ENCODE results near the gene POSTN.
"Not testable (repeated sequence)": the region's sequence is repeated elsewhere in the genome, so short reads cannot be mapped to it uniquely, and the experiment has no call there.

POSTN gene

DNA sequence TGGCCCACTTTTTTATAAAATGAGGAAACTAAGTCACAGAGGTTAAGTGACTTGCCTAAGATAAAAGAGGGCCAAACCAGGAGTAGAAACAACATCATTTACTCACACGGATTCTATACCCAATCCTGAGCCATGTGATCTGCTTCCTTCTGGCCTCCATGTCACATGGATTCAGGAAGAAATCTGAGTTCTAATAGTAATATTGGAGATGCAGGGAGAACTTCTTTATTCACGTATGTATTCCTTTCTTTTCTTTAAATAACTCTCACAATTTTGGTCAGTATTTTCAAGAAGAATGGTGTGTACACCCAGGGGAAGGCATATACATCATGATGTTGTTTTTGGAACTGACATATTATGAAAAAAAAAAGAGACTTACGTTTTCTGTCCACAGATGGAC lies 1.8 kb downstream of the POSTN start:
- no peak for DNase-seq (ENCODE audit: low read depth in 2 of 2)

GRCh38 chr13:37595162-37595561 lies 3.4 kb downstream of the POSTN start:
- peak in 1 of 2 experiments; percentile 18 for DNase-seq (ENCODE audit: low read depth in 2 of 2)

- DNase-seq (ENCODE audit: low read depth in 2 of 2): no peak
Observed at GRCh38 chr13:37594550-37594949, 4.0 kb downstream of the POSTN start.

DNA sequence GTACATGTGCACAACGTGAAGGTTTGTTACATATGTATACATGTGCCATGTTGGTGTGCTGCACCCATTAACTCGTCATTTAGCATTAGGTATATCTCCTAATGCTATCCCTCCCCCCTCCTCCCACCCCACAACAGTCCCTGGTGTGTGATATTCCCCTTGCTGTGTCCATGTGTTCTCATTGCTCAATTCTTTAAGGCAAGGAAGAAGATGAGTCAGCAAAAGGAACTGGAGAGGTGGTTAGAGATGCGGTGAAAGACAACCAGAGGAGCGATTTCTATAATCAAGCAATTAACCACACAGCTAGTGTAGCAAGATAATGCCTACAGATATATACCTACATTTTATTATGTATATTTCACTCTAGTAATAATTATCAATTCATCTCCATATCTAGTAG lies 9.2 kb downstream of the POSTN start:
- DNase-seq (ENCODE audit: low read depth in 2 of 2): peak in 1 of 2 experiments; percentile 20

- DNase-seq (ENCODE audit: low read depth in 2 of 2): no peak
Observed at GRCh38 chr13:37587236-37587635, 11.3 kb downstream of the POSTN start.

- DNase-seq (ENCODE audit: low read depth in 2 of 2): no peak
Observed at GRCh38 chr13:37586164-37586563, 12.4 kb downstream of the POSTN start.

DNA sequence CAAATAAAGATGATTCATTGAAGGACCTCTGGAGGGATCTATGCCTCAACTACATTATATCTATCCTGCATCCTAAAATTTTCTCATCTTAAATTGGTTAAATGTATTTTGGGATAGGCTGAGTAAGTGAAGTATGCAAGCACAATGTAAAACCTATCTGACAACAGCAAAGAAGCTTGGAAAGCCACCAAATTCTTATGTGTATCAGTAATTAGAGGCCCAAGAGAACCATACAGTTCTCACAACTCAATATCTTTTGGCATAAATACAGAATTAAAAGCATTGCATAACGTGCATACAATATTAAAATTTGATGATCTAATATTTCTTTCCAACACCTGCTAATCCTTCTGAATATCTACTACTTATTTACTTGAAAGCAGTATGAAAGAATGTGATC lies 13.0 kb downstream of the POSTN start:
- no peak for DNase-seq (ENCODE audit: low read depth in 2 of 2)

DNA sequence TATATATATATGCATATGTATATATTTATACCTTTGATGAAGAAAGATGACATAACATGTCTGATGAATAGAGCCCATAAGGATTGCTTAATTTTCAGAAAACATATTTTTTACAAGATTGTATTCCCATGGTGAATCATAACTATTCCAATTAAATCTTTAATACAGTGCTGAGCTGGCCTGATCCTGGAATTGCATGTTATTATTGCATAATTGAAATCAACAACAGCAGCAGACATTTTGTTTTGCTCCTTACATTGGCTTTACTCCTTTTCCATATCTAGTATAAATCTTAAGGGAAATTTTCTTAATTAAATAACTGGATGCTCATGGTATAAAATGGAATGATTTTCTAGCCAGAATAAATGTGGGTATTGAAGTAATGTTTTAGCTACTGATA lies 22.0 kb downstream of the POSTN start:
- DNase-seq (ENCODE audit: low read depth in 2 of 2): no peak

DNA sequence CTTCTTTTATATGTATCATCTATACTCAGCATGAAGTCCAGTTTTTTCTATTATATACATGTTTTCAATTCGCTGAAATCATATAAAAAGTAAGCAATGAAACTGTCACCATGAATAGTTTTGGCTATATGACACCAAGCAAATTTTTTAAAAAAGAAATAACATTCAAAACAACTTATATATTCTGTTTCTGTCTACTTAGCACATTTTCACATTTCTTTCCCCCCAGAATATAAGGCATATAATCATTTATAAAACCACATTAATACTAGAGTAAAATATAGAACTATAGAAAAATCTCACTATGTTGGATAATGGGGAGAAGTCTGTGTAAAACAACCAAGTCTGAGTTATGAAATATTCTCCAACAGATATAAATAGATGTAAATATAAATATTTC lies 33.1 kb downstream of the POSTN start:
- no peak for DNase-seq (ENCODE audit: low read depth in 2 of 2)

DNA sequence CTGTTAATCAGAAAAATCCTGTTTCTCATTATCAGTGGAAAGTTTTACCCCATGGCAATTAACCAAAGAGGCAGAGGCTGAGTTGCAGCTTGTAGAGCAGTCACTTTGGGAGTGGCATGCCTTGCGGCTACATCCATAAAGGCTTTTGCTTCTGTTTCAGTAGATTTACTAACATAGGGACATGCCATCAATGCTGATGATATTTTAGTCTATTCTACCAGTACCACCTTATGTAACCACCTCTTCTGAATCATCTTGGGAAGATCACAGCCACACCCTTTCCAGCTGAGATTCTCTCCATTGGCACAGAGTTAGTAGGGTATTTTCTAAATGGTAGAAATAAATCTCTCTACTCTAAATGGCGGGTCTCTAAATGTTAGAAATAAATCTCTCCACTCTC lies 37.5 kb downstream of the POSTN start:
- DNase-seq (ENCODE audit: low read depth in 2 of 2): no peak

- DNase-seq (ENCODE audit: low read depth in 2 of 2): no peak
Observed at GRCh38 chr13:37560526-37560925, 38.0 kb downstream of the POSTN start.

DNA sequence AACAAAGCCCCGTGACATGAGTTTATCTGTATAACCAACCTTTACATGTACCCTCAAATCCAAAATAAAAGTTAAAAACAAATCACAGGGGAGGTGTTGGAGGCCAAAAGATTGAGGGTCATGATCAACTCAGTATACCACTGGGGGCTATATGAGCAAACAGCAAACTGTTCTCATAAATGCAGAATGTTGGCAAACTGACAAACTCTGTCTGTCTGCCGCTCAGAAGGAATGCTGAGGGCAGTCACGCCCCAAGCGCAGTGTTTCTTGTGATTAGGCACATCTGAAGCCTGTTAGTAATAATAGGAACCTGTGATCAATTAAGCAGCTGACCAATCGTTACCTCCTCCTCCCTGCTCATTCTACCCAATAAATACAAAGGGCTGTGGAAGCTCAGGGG lies 39.8 kb downstream of the POSTN start:
- DNase-seq (ENCODE audit: low read depth in 2 of 2): not testable (repeated sequence)

DNA sequence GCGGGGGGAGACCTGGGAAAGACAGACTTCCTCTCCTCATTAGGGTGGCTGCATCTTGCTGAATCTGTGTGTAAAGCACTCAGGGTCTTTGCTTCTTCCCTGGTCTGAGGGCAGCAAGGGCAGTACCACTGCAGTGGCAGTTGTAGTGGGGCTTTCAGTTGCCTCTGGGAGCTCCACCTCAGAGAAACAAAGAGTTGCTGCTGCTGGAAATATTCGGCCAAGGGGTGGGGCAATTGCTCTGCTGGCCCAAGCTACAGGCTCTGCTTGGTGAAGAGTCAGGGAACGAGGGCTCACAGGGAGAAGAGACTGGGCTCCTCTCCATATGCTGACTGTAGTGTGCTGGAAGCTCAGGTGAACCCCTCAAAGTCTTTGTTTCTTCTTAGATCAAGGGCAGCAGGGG lies 52.5 kb downstream of the POSTN start:
- no peak for DNase-seq (ENCODE audit: low read depth in 2 of 2)

DNA sequence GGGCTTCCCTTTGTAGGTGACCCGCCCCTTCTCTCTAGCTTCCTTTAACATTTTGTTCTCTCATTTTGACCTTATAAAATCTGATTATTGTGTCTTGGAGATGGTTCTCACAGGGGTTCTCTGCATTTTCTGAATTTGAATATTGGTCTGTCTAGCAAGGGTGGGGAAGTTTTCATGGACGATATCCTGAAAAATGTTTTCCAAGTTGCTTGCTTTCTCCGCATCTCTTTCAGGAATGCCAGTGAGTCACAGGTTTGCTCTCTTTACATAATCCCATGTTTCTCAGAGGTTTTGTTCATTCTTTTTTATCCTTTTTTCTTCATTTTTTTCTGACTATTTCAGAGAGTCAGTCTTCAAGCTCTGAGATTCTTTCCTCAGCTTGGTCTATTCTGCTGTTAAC lies 53.6 kb downstream of the POSTN start:
- DNase-seq (ENCODE audit: low read depth in 2 of 2): no peak

DNA sequence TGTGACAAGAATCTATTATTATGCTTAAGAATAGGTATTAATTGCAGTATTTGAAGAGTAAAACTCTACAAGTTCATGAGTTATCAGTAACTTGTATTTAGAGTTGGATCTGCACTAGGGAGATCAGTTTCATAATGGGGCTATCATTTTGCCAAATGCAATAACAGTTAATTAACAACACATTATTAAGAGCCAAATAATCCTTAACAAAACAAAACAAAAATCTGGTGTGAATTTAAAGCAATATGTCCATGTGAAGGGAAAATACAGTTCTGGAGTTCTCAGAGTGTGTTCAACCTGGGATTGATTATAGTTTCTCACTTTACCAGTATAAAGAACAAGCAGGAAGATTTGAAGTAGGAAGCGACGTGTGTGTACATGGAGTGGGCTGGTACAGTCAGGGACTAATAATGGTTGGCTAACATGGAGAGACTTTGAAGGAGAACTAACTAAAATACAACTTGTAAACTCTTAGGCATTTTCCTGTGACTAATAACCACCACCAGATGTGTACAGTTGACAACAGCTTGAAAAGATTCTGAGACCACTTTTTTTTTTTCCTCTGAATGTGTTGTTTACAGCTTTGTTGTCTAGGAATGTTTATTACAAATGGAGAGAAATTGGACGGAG lies 58.5 kb downstream of the POSTN start:
- peak; percentile 63 to 66 for DNase-seq (ENCODE audit: low read depth in 2 of 2)

- no peak for DNase-seq (ENCODE audit: low read depth in 2 of 2)
Observed at GRCh38 chr13:37539170-37539569, 59.4 kb downstream of the POSTN start.

DNA sequence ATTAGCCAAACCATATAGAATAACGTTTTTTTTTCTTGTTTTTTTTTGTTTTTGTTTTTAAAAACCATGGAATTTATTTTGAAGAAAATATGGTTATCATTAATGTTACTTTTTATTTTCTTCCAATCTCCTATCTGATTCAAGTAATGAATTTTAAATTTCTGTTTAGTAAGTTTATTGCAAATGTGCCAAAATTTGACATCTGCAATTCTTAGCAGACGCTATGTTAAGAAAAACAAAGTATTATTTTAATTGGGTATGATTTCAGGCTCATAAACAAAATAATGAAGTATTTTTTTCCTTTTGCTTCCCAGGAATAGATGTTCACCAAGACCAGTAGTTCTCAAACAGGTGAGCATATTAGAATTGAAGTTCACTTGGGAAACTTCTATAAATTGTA lies 63.1 kb downstream of the POSTN start:
- no peak for DNase-seq (ENCODE audit: low read depth in 2 of 2)

GRCh38 chr13:37534676-37535075 lies 63.9 kb downstream of the POSTN start:
- no peak for DNase-seq (ENCODE audit: low read depth in 2 of 2)

DNA sequence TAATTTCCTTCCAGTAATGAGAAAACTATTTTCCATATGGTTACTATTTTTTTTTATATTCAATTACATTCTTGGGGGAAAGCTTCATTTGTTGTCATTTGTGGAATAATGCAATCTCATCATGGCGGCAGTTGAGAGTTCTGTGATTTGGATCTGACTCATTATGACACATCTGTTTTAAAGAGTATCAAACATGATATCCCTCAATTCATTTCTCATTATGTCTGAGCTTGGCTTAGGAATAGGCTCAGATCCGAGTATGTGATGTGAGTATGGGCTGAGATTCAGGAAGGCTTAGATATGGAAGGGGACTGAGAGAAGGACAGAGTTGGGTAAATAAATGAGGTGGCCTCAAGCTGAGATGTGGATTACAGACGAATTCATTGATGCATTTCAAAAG lies 64.4 kb downstream of the POSTN start:
- DNase-seq (ENCODE audit: low read depth in 2 of 2): peak; percentile 75 to 78

DNA sequence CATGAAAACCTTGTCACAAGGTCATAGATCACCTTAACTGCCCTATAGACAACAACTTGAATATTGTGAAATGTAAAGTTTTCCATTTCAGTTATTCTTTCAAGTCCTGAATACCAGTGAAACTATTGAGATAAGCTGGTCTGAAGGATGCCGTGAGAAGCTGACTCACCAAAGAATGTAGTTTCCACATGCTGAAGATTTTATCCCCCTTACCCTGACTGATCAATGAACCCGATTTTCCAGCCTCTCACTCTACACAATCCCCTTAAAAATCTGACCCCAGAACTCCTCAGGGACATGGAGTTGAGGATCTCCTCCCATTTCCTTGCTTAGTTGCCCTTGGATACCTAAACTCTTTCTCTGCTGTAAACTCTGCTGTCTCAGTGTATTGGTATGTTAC lies 67.5 kb downstream of the POSTN start:
- peak; percentile 68 to 70 for DNase-seq (ENCODE audit: low read depth in 2 of 2)

- no peak for DNase-seq (ENCODE audit: low read depth in 2 of 2)
Observed at GRCh38 chr13:37529751-37530385, 68.7 kb downstream of the POSTN start.

DNA sequence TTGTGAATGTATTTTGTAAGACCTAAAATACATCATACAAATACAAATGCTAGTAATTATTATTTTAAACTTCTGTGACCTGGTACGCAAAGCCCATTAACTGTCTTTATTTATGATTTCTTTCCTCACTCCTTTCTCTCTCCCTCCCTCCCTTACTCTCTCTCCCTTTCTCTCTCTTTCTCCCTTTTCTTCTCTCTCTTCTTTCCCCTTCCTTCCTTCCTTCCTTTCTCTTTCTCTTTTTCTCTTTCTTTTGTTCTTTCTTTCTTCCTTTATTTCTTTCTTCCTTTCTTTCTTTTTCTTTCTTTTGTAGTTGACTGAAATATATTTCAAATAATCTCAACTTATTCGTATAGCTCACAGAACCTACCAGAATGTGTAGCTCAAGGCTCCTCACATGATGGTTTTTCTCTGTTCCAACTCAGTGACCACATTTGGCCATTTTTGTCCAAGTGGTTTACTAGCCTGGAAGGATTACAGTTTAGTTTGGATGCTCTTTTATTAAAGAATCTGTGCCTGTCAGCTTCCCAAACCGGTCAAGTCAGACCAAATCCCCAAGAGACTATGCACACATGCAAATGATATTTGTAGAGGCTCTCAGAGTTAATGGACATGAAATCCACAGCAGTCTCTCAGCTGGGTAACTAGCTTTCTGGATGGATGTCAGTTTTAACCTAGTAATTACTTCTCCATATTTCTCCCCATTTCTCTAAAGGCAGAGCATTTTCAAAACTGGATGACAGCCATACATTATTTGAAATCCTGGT lies 71.7 kb downstream of the POSTN start:
- peak; percentile 82 to 84 for DNase-seq (ENCODE audit: low read depth in 2 of 2)

DNA sequence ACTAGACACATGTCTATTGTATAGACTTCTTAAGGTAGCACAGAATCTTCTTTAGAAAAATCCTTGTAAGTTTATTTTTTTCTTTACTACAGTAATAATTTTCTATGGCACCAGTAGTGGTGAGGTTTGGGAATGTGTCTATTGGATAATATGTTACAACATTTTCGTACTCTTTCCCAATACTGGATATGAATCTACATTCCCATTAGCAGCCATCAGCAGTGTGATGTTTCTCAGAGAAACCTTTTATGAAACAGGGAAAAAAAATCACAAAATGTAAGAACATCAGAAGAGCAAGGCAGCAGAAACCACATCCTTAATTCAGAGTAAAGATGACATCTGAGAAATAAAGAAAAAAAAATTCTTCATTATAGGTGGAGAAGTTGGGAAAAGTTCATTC lies 83.3 kb downstream of the POSTN start:
- DNase-seq (ENCODE audit: low read depth in 2 of 2): no peak
